PC-9 (cell line): ENCODE data around the gene SLC13A2.

Experiments
- EZH2 ChIP-seq: fragments of 200-600 bp; sonication (generic); IDR thresholded peaks from 2 replicates; pipeline ENCODE4 v1.8.0; 2017; ENCODE audit warnings: antibody characterized with exemption, low read depth
- TF ChIP-seq, protein P1 (sequence below): fragments of 200-600 bp; sonication (generic); conservative IDR thresholded peaks from 2 replicates; pipeline ENCODE4 v1.6.1; 2017; ENCODE audit warnings: mixed run types, antibody characterized with exemption, mild to moderate bottlenecking, moderate library complexity

GRCh38 chr17:28467456-28468025, 5.9 kb upstream of the SLC13A2 start:
- TF ChIP-seq, protein P1, sequence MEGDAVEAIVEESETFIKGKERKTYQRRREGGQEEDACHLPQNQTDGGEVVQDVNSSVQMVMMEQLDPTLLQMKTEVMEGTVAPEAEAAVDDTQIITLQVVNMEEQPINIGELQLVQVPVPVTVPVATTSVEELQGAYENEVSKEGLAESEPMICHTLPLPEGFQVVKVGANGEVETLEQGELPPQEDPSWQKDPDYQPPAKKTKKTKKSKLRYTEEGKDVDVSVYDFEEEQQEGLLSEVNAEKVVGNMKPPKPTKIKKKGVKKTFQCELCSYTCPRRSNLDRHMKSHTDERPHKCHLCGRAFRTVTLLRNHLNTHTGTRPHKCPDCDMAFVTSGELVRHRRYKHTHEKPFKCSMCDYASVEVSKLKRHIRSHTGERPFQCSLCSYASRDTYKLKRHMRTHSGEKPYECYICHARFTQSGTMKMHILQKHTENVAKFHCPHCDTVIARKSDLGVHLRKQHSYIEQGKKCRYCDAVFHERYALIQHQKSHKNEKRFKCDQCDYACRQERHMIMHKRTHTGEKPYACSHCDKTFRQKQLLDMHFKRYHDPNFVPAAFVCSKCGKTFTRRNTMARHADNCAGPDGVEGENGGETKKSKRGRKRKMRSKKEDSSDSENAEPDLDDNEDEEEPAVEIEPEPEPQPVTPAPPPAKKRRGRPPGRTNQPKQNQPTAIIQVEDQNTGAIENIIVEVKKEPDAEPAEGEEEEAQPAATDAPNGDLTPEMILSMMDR: no peak
- TF ChIP-seq EZH2: no peak
